Measurements from ENCODE around the gene APBB2.

Gene APBB2

GRCh38 chr4:40971338-40971737, 243.0 kb downstream of the APBB2 start:
- no peak for DNase-seq (ENCODE audit: low read depth)

GRCh38 chr4:40969501-40969900, 244.8 kb downstream of the APBB2 start:
- no peak for DNase-seq (ENCODE audit: low read depth)

- DNase-seq (ENCODE audit: low read depth) = no peak
Observed at GRCh38 chr4:40967550-40967949, 246.8 kb downstream of the APBB2 start.

GRCh38 chr4:40966091-40966490, 248.3 kb downstream of the APBB2 start:
- DNase-seq (ENCODE audit: low read depth) = no peak

- DNase-seq (ENCODE audit: low read depth) = no peak
Observed at GRCh38 chr4:40963897-40964478, 250.4 kb downstream of the APBB2 start.

GRCh38 chr4:40962551-40963180, 251.7 kb downstream of the APBB2 start:
- no peak for DNase-seq (ENCODE audit: low read depth)

- DNase-seq (ENCODE audit: low read depth) = no peak
Observed at GRCh38 chr4:40960941-40961340, 253.4 kb downstream of the APBB2 start.

- no peak for DNase-seq (ENCODE audit: low read depth)
Observed at GRCh38 chr4:40957281-40957680, 257.1 kb downstream of the APBB2 start.

GRCh38 chr4:40956721-40957255, 257.6 kb downstream of the APBB2 start:
- DNase-seq (ENCODE audit: low read depth) = no peak

GRCh38 chr4:40954088-40954668, 260.2 kb downstream of the APBB2 start:
- DNase-seq (ENCODE audit: low read depth) = no peak

- DNase-seq (ENCODE audit: low read depth) = no peak
Observed at GRCh38 chr4:40953283-40954087, 260.9 kb downstream of the APBB2 start.

- no peak for DNase-seq (ENCODE audit: low read depth)
Observed at GRCh38 chr4:40952672-40953071, 261.7 kb downstream of the APBB2 start.

GRCh38 chr4:40952217-40952616, 262.1 kb downstream of the APBB2 start:
- DNase-seq (ENCODE audit: low read depth) = no peak

GRCh38 chr4:40951026-40951425, 263.3 kb downstream of the APBB2 start:
- DNase-seq (ENCODE audit: low read depth) = no peak

- DNase-seq (ENCODE audit: low read depth) = no peak
Observed at GRCh38 chr4:40949358-40950100, 264.8 kb downstream of the APBB2 start.

GRCh38 chr4:40948014-40948413, 266.3 kb downstream of the APBB2 start:
- DNase-seq (ENCODE audit: low read depth) = no peak

GRCh38 chr4:40946652-40947051, 267.7 kb downstream of the APBB2 start:
- no peak for DNase-seq (ENCODE audit: low read depth)

- DNase-seq (ENCODE audit: low read depth) = no peak
Observed at GRCh38 chr4:40940756-40941155, 273.6 kb downstream of the APBB2 start.

GRCh38 chr4:40940317-40940741, 274.0 kb downstream of the APBB2 start:
- no peak for DNase-seq (ENCODE audit: low read depth)

GRCh38 chr4:40939856-40940255, 274.5 kb downstream of the APBB2 start:
- DNase-seq (ENCODE audit: low read depth) = no peak

- DNase-seq (ENCODE audit: low read depth) = no peak
Observed at GRCh38 chr4:40938337-40938736, 276.0 kb downstream of the APBB2 start.
